IMR-90 (cell line): Measurements from ENCODE around the gene HDAC10. TPM values are rescaled to one million over a fixed set of nuclear protein-coding genes. Genes with fewer than 3 reads are reported as not detected.

ENCODE experiments used
- ATAC-seq: fragments of 200-7000 bp; cut with Tn5 transposase; 2 replicates; pipeline ENCODE4 v1.9.1; 2020; ENCODE audit warnings: low read depth, mild to moderate bottlenecking, moderate library complexity
- BruUV-seq: library from RNA; stranded (reverse); fragments of 400-500 nt; replicated peaks from 2 replicates; lab custom pipeline; 2021; lab: Mats Ljungman, UMichigan
- CTCF ChIA-PET: fragments of 300-600 bp; formaldehyde crosslinking; extraction: SDS; loops from one replicate; lab custom pipeline; 2021; ENCODE audit warnings: antibody characterized with exemption; lab: Yijun Ruan, JAX
- POLR2A ChIA-PET: fragments of 300-600 bp; sonication (Branson Sonifier 250); formaldehyde crosslinking; loops from one replicate; lab custom pipeline; 2022; ENCODE audit warnings: antibody characterized with exemption; ENCODE audit not compliant: unreplicated experiment; lab: Charles Lee
- DNase-seq: peaks from one replicate; pipeline ENCODE4 v3.0.0; 2013
- H2AFZ ChIP-seq: replicated peaks from 2 replicates; pipeline ENCODE3; 2013; ENCODE audit warnings: low read length, mild to moderate bottlenecking; ENCODE audit not compliant: poor library complexity
- H2AK5ac ChIP-seq: 2 replicates; pipeline ENCODE4 v1.6.1; 2013; ENCODE audit warnings: low read depth, low read length, inconsistent platforms
- H2AK9ac ChIP-seq: replicated peaks from 2 replicates; pipeline ENCODE3; 2013; ENCODE audit warnings: mild to moderate bottlenecking, low read depth, low read length, moderate library complexity; ENCODE audit not compliant: poor library complexity
- H2BK120ac ChIP-seq: 2 replicates; pipeline ENCODE4 v1.6.1; 2013; ENCODE audit warnings: low read depth, low read length, inconsistent platforms
- H2BK15ac ChIP-seq: 3 replicates; pipeline ENCODE4 v1.6.1; 2013; ENCODE audit warnings: low read depth, low read length, inconsistent platforms
- H2BK20ac ChIP-seq: 2 replicates; pipeline ENCODE4 v1.6.1; 2013; ENCODE audit warnings: low read depth, mild to moderate bottlenecking, inconsistent platforms, low read length, moderate library complexity
- H2BK5ac ChIP-seq: 2 replicates; pipeline ENCODE4 v1.6.1; 2013; ENCODE audit warnings: mild to moderate bottlenecking, low read depth, low read length, inconsistent platforms; ENCODE audit not compliant: poor library complexity, severe bottlenecking
- H3K14ac ChIP-seq: replicated peaks from 2 replicates; pipeline ENCODE4 v1.6.1; 2013; ENCODE audit warnings: low read depth, low read length, inconsistent platforms
- H3K18ac ChIP-seq: 2 replicates; pipeline ENCODE4 v1.6.1; 2013; ENCODE audit warnings: low read depth, low read length, control low read depth
- H3K23ac ChIP-seq: 2 replicates; pipeline ENCODE4 v1.6.1; 2013; ENCODE audit warnings: low read depth, low read length, inconsistent platforms
- H3K27ac ChIP-seq: 2 replicates; pipeline ENCODE4 v1.5.1; 2013; ENCODE audit warnings: mild to moderate bottlenecking, control low read depth, low read length; ENCODE audit not compliant: insufficient read depth
- H3K27me3 ChIP-seq: 2 replicates; pipeline ENCODE4 v1.6.1; 2013; ENCODE audit warnings: low read length; ENCODE audit not compliant: control insufficient read depth, insufficient read depth
- H3K36me3 ChIP-seq: 2 replicates; pipeline ENCODE4 v1.6.1; 2013; ENCODE audit warnings: low read length, mixed read lengths; ENCODE audit not compliant: control insufficient read depth, insufficient read depth
- H3K4ac ChIP-seq: 2 replicates; pipeline ENCODE4 v1.6.1; 2013; ENCODE audit warnings: low read depth, low read length, inconsistent platforms
- H3K4me1 ChIP-seq: 2 replicates; pipeline ENCODE4 v1.6.1; 2013; ENCODE audit warnings: low read length, mixed read lengths; ENCODE audit not compliant: control insufficient read depth, insufficient read depth
- H3K4me2 ChIP-seq: 2 replicates; pipeline ENCODE4 v1.6.1; 2013; ENCODE audit warnings: low read depth, mild to moderate bottlenecking, control low read depth, low read length, moderate library complexity
- H3K4me3 ChIP-seq: 2 replicates; pipeline ENCODE4 v1.5.1; 2013; ENCODE audit warnings: low read depth, mild to moderate bottlenecking, control low read depth, low read length, moderate library complexity; ENCODE audit not compliant: insufficient read depth
- H3K56ac ChIP-seq: 2 replicates; pipeline ENCODE4 v1.6.1; 2013; ENCODE audit warnings: low read length, inconsistent platforms; ENCODE audit not compliant: insufficient read depth; ENCODE audit errors: extremely low read depth
- H3K79me1 ChIP-seq, 2 experiments: 2 replicates each; pipeline ENCODE4 v1.6.1; 2013; ENCODE audit warnings: low read length in 2 of 2, inconsistent platforms in 1 of 2, low read depth in 1 of 2
- H3K9ac ChIP-seq: 2 replicates; pipeline ENCODE4 v1.6.1; 2013; ENCODE audit warnings: low read depth, low read length, control low read depth
- H3K9me1 ChIP-seq: 2 replicates; pipeline ENCODE4 v1.6.1; 2013; ENCODE audit warnings: low read length, inconsistent platforms; ENCODE audit not compliant: insufficient read depth
- H3K9me3 ChIP-seq: 2 replicates; pipeline ENCODE4 v1.6.1; 2013; ENCODE audit warnings: low read length; ENCODE audit not compliant: control insufficient read depth, insufficient read depth
- H4K20me1 ChIP-seq: 2 replicates; pipeline ENCODE4 v1.6.1; 2013; ENCODE audit warnings: low read length, inconsistent platforms; ENCODE audit not compliant: insufficient read depth
- H4K5ac ChIP-seq: 2 replicates; pipeline ENCODE4 v1.6.1; 2013; ENCODE audit warnings: mild to moderate bottlenecking, low read depth, low read length, control low read depth
- H4K8ac ChIP-seq, 2 experiments: 2 replicates each; pipeline ENCODE4 v1.6.1; 2013; ENCODE audit warnings: low read depth in 2 of 2, low read length in 2 of 2, control low read depth in 1 of 2, inconsistent platforms in 1 of 2
- H4K91ac ChIP-seq: 2 replicates; pipeline ENCODE4 v1.6.1; 2013; ENCODE audit warnings: low read depth, low read length, inconsistent platforms; ENCODE audit not compliant: insufficient read depth
- BHLHE40 ChIP-seq: fragments of 150-350 bp; IDR thresholded peaks from 2 replicates; pipeline ENCODE4 v1.6.1; 2016; ENCODE audit warnings: mild to moderate bottlenecking, low read depth, low read length
- CEBPB ChIP-seq: IDR thresholded peaks from 2 replicates; pipeline ENCODE4 v1.6.1; 2012; ENCODE audit warnings: low read depth, low read length, improper control_type of control experiment
- CHD1 ChIP-seq: IDR thresholded peaks from 2 replicates; pipeline ENCODE4 v1.6.1; 2012; ENCODE audit warnings: low read depth, low read length, improper control_type of control experiment
- CTCF ChIP-seq: conservative IDR thresholded peaks from 2 replicates; pipeline ENCODE4 v1.5.1; 2012; ENCODE audit warnings: mild to moderate bottlenecking, low read depth, low read length, improper control_type of control experiment
- FOS ChIP-seq: fragments of 150-350 bp; IDR thresholded peaks from 2 replicates; pipeline ENCODE4 v1.6.1; 2016; ENCODE audit warnings: low read depth, low read length
- MAFK ChIP-seq: IDR thresholded peaks from 2 replicates; pipeline ENCODE4 v1.6.1; 2012; ENCODE audit warnings: low read depth, low read length, improper control_type of control experiment
- MAZ ChIP-seq: IDR thresholded peaks from 2 replicates; pipeline ENCODE4 v1.6.1; 2012; ENCODE audit warnings: low read depth, mild to moderate bottlenecking, low read length, improper control_type of control experiment, moderate library complexity, borderline replicate concordance
- MXI1 ChIP-seq: IDR thresholded peaks from 2 replicates; pipeline ENCODE4 v1.6.1; 2012; ENCODE audit warnings: low read depth, mild to moderate bottlenecking, low read length, moderate library complexity, borderline replicate concordance
- NFE2L2 ChIP-seq: fragments of 150-350 bp; IDR thresholded peaks from 2 replicates; pipeline ENCODE4 v1.6.1; 2016; ENCODE audit warnings: low read depth, mild to moderate bottlenecking, low read length
- POLR2A ChIP-seq: IDR thresholded peaks from 2 replicates; pipeline ENCODE4 v1.6.1; 2012; ENCODE audit warnings: mild to moderate bottlenecking, low read depth, low read length
- RAD21 ChIP-seq: IDR thresholded peaks from 2 replicates; pipeline ENCODE4 v1.6.1; 2012; ENCODE audit warnings: low read length, improper control_type of control experiment
- RCOR1 ChIP-seq: IDR thresholded peaks from 2 replicates; pipeline ENCODE4 v1.6.1; 2012; ENCODE audit warnings: mild to moderate bottlenecking, low read length, improper control_type of control experiment; ENCODE audit not compliant: insufficient replicate concordance
- RFX5 ChIP-seq: IDR thresholded peaks from 2 replicates; pipeline ENCODE4 v1.8.0; 2012; ENCODE audit warnings: low read depth, mild to moderate bottlenecking, low read length, moderate library complexity
- SMC3 ChIP-seq: fragments of 150-350 bp; IDR thresholded peaks from 2 replicates; pipeline ENCODE4 v1.6.1; 2016; ENCODE audit warnings: low read depth, mild to moderate bottlenecking, antibody characterized with exemption, low read length, moderate library complexity
- USF2 ChIP-seq: fragments of 150-350 bp; IDR thresholded peaks from 2 replicates; pipeline ENCODE4 v1.6.1; 2017; ENCODE audit warnings: mild to moderate bottlenecking, antibody characterized with exemption, low read length, low read depth
- WGBS, 2 experiments: methylation state at CpG; one replicate each; pipeline versions ENCODE4 v1.1.5 to v1.1.7; 2013; ENCODE audit warnings: missing lambda C conversion rate in 2 of 2; ENCODE audit not compliant: insufficient read length in 1 of 2; ENCODE audit errors: extremely low coverage in 2 of 2; 5-methylcytosine and 5-hydroxymethylcytosine counted together
- dilution Hi-C: fragments of 300-500 bp; cut with HindIII; formaldehyde crosslinking; loops from one replicate; pipeline ENCODE4 v1.14.3; 2018; ENCODE audit warnings: low sequenced_read_pairs; ENCODE audit not compliant: unreplicated experiment
- in situ Hi-C: fragments of 300-500 bp; cut with MboI; formaldehyde crosslinking; loops from 3 replicates; pipeline ENCODE4 v1.14.3; 2019; ENCODE audit warnings: low sequenced_read_pairs, inconsistent platforms, mixed read lengths
- intact Hi-C: fragments of 100-400 bp; cut with micrococcal nuclease; formaldehyde crosslinking; loops from 2 replicates; pipeline ENCODE4 v1.10.0; 2022
- polyA plus RNA-seq, 3 experiments: library from polyadenylated mRNA; depleted of rRNA; stranded (reverse); fragments of >200 nt; gene quantifications; 2 replicates each; pipeline ENCODE4 v1.2.3, GENCODE V29; 2012; ENCODE audit warnings: low replicate concordance in 1 of 3
- total RNA-seq: library from RNA; depleted of rRNA; stranded (reverse); fragments of >200 nt; gene quantifications from 2 replicates; pipeline ENCODE4 v1.2.3, GENCODE V29; 2012

HDAC10 gene
- total and polyA plus RNA-seq, 2 of the 4 experiments (the other 2 are of a cell fraction), result 3.9 to 35.7 TPM

GRCh38 chr22:50266994-50267393, 15.9 kb upstream of the HDAC10 start (continued):
- TF ChIP-seq CHD1, result no peak
- no peak for TF ChIP-seq MAZ
- TF ChIP-seq CEBPB, result no peak
- TF ChIP-seq NFE2L2, result no peak

GRCh38 chr22:50264946-50265669, 14.0 kb upstream of the HDAC10 start:
- dilution Hi-C loops, result no loop called here
- no peak overlapping the region for H3K4me2 ChIP-seq
- no TSS peak for BruUV-seq
- H2BK5ac ChIP-seq, result no peak overlapping the region
- CTCF ChIA-PET, result no interaction called here
- POLR2A ChIA-PET, result no interaction called here
- H4K91ac ChIP-seq, result no peak overlapping the region
- H3K4me3 ChIP-seq, result no peak overlapping the region
- DNase-seq (no peak), ATAC-seq (no peak)
- no peak overlapping the region for H4K5ac ChIP-seq
- no peak overlapping the region for H2BK120ac ChIP-seq
- H3K4me1 ChIP-seq, result peaks cover 12% of the 10 kb centered on the region
- no peak overlapping the region for H2AK9ac ChIP-seq
- H4K20me1 ChIP-seq, result peaks cover 12% of the 10 kb centered on the region
- in situ Hi-C loops, result no loop called here
- no peak overlapping the region for H2BK15ac ChIP-seq
- no peak overlapping the region for H3K9ac ChIP-seq
- H3K23ac ChIP-seq, result no peak overlapping the region
- no peak overlapping the region for H3K4ac ChIP-seq
- intact Hi-C loops, result no loop called here
- no peaks in the 10 kb centered on the region for H3K36me3 ChIP-seq
- H3K79me1 ChIP-seq, result peaks cover 6 to 13% of the 10 kb centered on the region in 2 experiments; a peak in 3 of 4 replicates
- H2AFZ ChIP-seq, result peak overlapping the region; percentile 35
- H2BK20ac ChIP-seq, result no peak overlapping the region
- no peak overlapping the region for H3K14ac ChIP-seq
- H3K9me1 ChIP-seq, result peaks cover 4% of the 10 kb centered on the region; the same call in 1 of the 2 replicates
- H4K8ac ChIP-seq, result no peak overlapping the region
- no peak overlapping the region for H3K27ac ChIP-seq
- 94% methylated on average over 3 of the region's 15 CpGs; no CpG with 5 or more reads in 1 of the 2 experiments for WGBS, 2 experiments
- no peak overlapping the region for H3K56ac ChIP-seq
- no peaks in the 10 kb centered on the region for H3K9me3 ChIP-seq
- H3K18ac ChIP-seq, result no peak overlapping the region
- H3K27me3 ChIP-seq, result no peaks in the 10 kb centered on the region
- no peak overlapping the region for H2AK5ac ChIP-seq
- TF ChIP-seq RAD21 (no peak), NFE2L2 (no peak), SMC3 (no peak), RFX5 (no peak), CEBPB (no peak), MAFK (no peak), BHLHE40 (no peak), CTCF (no peak), FOS (no peak), USF2 (no peak), MXI1 (no peak), RCOR1 (no peak), CHD1 (no peak), POLR2A (no peak)
